HPDE6-E6E7 (cell line): Measurements from ENCODE around the gene TMEM256.

ENCODE experiments used
- DNase-seq: peaks from one replicate; pipeline ENCODE4 v3.0.0; 2011; ENCODE audit warnings: missing footprints; ENCODE audit errors: extremely low spot score

Gene TMEM256

DNA sequence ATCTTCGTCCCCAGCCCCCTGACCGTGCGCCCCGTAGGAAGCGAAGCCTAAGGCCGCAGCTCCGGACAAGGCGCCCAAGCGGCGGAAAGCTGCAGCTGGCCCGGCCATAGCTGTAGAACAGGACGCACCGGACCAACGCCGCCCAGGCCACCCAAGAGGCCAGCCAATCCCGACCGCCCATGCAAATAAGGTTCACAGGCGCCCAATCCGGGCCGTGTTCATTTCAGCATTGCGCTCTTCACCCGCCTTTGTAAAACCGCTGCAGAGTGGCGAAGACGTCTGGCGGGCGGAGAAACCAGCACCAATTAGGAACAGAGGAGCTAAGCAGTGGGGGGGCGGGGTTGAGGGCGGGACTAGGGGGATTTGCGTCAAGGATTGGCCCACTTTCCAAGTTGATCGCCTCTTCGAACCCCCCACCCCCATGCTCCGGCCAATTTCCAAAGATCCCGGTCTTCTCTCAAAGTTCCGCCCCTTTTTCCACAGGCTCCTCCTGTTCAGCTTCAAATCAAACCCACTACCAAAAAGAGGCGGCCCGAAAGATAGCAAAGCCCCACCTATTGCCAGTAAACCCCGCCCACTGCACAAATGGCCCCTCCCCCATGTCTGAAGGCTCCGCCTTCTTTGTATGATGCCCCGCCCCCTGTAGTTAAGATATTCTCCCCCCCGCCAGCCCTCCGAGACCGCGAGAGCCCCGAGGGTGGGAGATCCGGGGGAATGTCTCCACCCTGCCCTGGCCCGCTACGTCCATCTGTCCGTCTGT, at the start of gene TMEM256:
TMEM256 (minus strand) TSS at position 121 of the 760 bp plus-strand sequence; CDS start at position 108, 13 bp downstream.
- peak; percentile 94 for DNase-seq

DNA sequence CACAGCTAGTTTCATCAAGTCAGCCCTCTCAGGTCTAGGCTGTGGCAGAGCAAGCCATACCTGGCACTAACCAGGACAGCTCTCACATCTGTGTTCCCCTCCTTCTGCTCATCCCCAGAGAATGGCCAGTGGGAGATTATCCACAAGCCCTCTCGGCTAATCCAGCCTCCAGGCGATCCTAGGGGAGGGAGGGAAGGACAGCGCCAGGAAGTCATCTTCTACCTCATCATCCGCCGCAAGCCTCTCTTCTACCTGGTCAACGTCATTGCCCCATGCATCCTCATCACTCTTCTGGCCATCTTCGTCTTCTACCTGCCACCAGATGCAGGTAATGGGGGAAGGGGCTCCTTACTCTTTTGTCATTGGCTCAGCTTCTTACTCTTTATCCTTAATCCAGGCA, 44.6 kb upstream of the TMEM256 start:
- DNase-seq = no peak

GRCh38 chr17:7445619-7445968, 41.7 kb upstream of the TMEM256 start:
- no peak for DNase-seq

DNA sequence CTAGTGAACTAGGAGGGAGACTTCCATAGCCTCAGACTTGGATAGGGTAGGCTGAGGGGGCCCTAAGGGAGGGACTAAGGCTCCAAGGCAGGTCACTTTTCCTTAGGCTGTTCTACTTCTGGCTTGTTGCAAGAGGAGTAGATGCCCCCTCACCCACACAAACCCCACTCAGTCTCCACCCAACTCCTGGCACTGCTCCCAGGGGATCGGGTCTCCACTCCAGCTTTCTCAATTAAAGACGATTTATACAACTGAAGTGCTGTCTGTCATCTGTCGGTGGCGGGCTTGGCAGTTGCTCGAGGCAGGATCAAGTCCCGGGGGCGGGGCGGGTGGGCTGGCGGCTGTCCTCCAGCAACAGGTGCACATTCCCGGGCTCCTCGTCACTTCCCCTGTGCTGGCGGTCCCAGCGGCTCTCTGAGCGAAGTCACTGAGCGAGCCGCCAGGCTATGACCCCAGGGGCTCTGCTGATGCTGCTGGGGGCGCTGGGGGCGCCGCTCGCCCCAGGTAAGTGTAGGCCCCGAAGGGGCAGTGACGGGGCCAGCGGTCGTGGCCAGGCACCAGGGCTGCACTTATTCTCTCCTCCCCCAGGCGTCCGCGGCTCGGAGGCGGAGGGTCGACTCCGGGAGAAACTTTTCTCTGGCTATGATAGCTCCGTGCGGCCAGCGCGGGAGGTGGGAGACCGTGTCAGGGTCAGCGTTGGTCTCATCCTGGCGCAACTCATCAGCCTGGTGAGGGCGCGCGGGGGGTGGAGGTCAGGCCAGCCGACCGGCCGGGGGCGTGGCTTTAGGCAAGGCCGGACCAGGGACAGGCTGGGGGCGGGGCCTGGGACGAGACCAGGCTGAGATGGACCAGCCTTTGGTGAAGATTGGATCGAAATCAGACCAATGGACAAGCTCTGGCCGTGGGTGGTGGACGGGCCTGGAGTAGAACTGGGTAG, 41.1 kb upstream of the TMEM256 start, which contains the start of gene CHRNB1:
CHRNB1 (plus strand) TSS at position 380 of the 937 bp plus-strand sequence; CDS start at position 447, 67 bp downstream.
- DNase-seq = no peak

- no peak for DNase-seq
These were observed 39.9 kb upstream of the TMEM256 start for GRCh38 chr17:7443499-7444485.

GRCh38 chr17:7442142-7442541, 38.2 kb upstream of the TMEM256 start:
- DNase-seq = no peak

- DNase-seq = no peak
These were observed 37.4 kb upstream of the TMEM256 start for GRCh38 chr17:7441266-7441665.

DNA sequence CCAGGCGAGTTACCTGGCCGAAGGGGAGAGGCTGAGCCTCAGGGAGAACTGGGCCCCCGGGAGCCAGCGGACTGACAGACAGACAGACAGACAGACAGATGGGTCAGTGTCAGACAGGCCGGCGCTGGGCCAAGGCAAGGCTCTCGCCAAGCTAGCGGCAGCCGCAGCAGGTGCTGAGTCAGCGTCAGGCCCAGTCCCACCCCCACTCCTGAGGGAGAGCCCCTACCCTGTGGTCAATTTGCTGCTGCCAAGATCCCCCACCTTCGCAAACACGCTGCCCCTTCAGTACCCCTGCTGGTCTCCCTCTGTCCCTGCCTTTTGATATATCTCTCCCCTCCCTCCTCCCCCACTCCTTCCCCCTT, 36.9 kb upstream of the TMEM256 start:
- DNase-seq = no peak

GRCh38 chr17:7440113-7440833, 36.4 kb upstream of the TMEM256 start:
- no peak for DNase-seq

GRCh38 chr17:7439462-7440112, 35.7 kb upstream of the TMEM256 start, which contains the start of gene FGF11:
TSS of gene FGF11 (plus strand) at chr17:7439512. CDS start at chr17:7439621, 109 bp downstream.
- no peak for DNase-seq

- no peak for DNase-seq
These were observed 35.0 kb upstream of the TMEM256 start for GRCh38 chr17:7438656-7439460.

DNA sequence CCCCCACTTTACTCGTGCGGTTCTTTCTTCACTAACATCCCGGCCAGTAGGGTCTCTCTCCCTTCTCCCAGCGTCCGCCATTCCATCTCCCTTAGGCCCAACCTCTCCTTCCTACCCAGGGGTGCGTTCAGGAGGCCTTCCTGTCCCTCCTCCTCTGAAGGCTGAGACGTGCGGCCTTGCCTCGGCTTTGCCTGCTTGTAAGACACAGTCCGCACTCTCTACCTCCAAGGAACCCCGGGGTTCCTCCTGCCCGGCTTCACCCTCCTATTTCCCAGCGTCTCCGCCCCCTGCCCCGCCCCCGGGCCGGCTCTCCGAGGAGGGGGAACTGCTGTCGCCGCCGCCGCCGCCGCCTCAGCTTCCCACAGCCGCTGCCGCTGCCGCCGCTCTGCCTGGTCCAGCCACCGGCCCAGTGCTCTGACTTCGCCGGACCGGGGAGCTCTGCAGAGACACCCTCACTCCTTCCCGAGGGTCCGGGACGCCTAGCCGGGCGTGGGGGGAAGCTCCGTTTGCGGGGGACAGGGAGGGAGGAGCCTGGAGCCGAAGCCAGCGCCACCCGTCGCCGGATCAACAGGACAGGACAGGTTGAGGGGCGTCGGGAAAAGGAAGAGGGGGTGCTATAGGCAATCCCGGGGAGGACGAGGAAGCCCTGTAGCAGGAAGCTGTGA, 34.2 kb upstream of the TMEM256 start:
- no peak for DNase-seq

GRCh38 chr17:7437369-7437863, 33.5 kb upstream of the TMEM256 start:
- no peak for DNase-seq

GRCh38 chr17:7436556-7437368, 32.9 kb upstream of the TMEM256 start:
- DNase-seq = no peak

- DNase-seq = no peak
These were observed 32.0 kb upstream of the TMEM256 start for GRCh38 chr17:7435676-7436555.

GRCh38 chr17:7432296-7432695, 28.4 kb upstream of the TMEM256 start:
- no peak for DNase-seq

- no peak for DNase-seq
These were observed 27.3 kb upstream of the TMEM256 start for GRCh38 chr17:7431231-7431630.
